HS-5 (cell line): ENCODE results near the gene ANKRD10.

Source experiments
- DNase-seq: peaks from one replicate; pipeline ENCODE4 v3.0.0-alpha.2; 2012; ENCODE audit warnings: low read depth

Gene ANKRD10

GRCh38 chr13:110830800-110831371, 84.0 kb downstream of the ANKRD10 start:
- no peak for DNase-seq

GRCh38 chr13:110830331-110830730, 84.5 kb downstream of the ANKRD10 start:
- DNase-seq: no peak

- no peak for DNase-seq
These were observed 85.4 kb downstream of the ANKRD10 start for GRCh38 chr13:110829486-110829885.

GRCh38 chr13:110828705-110829104, 86.2 kb downstream of the ANKRD10 start:
- no peak for DNase-seq
